Ishikawa (cell line): Measurements from ENCODE around the gene CAPNS1.

Experiments
- CEBPB ChIP-seq: IDR thresholded peaks from 2 replicates; pipeline ENCODE4 v1.6.1; 2012
- CREB1 ChIP-seq: IDR thresholded peaks from 2 replicates; pipeline ENCODE4 v1.6.1; 2012; ENCODE audit warnings: low read depth
- EGR1 ChIP-seq: IDR thresholded peaks from 2 replicates; pipeline ENCODE4 v1.6.1; 2012
- EP300 ChIP-seq: IDR thresholded peaks from 2 replicates; pipeline ENCODE4 v1.6.1; 2012; ENCODE audit warnings: borderline replicate concordance
- FOXM1 ChIP-seq: IDR thresholded peaks from 2 replicates; pipeline ENCODE4 v1.6.1; 2012; ENCODE audit warnings: low read depth, borderline replicate concordance
- MAX ChIP-seq: IDR thresholded peaks from 2 replicates; pipeline ENCODE4 v1.6.1; 2012
- NFIC ChIP-seq: IDR thresholded peaks from 2 replicates; pipeline ENCODE4 v1.6.1; 2012
- RAD21 ChIP-seq: IDR thresholded peaks from 2 replicates; pipeline ENCODE4 v1.6.1; 2012; ENCODE audit warnings: low read depth
- REST ChIP-seq: IDR thresholded peaks from 2 replicates; pipeline ENCODE4 v1.6.1; 2012; ENCODE audit warnings: low read depth, mild to moderate bottlenecking
- TAF1 ChIP-seq: IDR thresholded peaks from 2 replicates; pipeline ENCODE4 v1.6.1; 2012; ENCODE audit warnings: low read depth, mild to moderate bottlenecking
- TCF12 ChIP-seq: IDR thresholded peaks from 2 replicates; pipeline ENCODE4 v1.6.1; 2012; ENCODE audit warnings: low read depth
- TEAD4 ChIP-seq: IDR thresholded peaks from 2 replicates; pipeline ENCODE4 v1.6.1; 2012
- USF1 ChIP-seq: IDR thresholded peaks from 2 replicates; pipeline ENCODE4 v1.6.1; 2012
- YY1 ChIP-seq: IDR thresholded peaks from 2 replicates; pipeline ENCODE4 v1.6.1; 2012; ENCODE audit warnings: low read depth
- ZBTB7A ChIP-seq: IDR thresholded peaks from 2 replicates; pipeline ENCODE4 v1.6.1; 2012; ENCODE audit warnings: low read depth

Gene CAPNS1

GRCh38 chr19:36120092-36120983 is 19.5 kb upstream of the CAPNS1 start:
- TF ChIP-seq CEBPB (no peak), FOXM1 (no peak), ZBTB7A (no peak), YY1 (no peak), MAX (no peak), CREB1 (no peak), EP300 (no peak), TAF1 (no peak), USF1 (no peak), TEAD4 (no peak), TCF12 (no peak)

- no peak for TF ChIP-seq USF1
- no peak for TF ChIP-seq EP300
- TF ChIP-seq ZBTB7A = no peak
- no peak for TF ChIP-seq CEBPB
- no peak for TF ChIP-seq TEAD4
- no peak for TF ChIP-seq EGR1
- TF ChIP-seq YY1 = no peak
- TF ChIP-seq TCF12 = no peak
- TF ChIP-seq REST = no peak
- no peak for TF ChIP-seq NFIC
- TF ChIP-seq FOXM1 = no peak
- no peak for TF ChIP-seq MAX
- TF ChIP-seq RAD21 = no peak
- no peak for TF ChIP-seq TAF1
- TF ChIP-seq CREB1 = no peak
Measured at GRCh38 chr19:36120984-36121358, 18.9 kb upstream of the CAPNS1 start.

GRCh38 chr19:36121486-36122124 is 18.3 kb upstream of the CAPNS1 start:
- no peak for TF ChIP-seq TEAD4
- TF ChIP-seq NFIC = no peak
- no peak for TF ChIP-seq EP300
- no peak for TF ChIP-seq CREB1
- no peak for TF ChIP-seq YY1
- TF ChIP-seq MAX = no peak
- TF ChIP-seq REST = no peak

GRCh38 chr19:36125557-36125956 is 14.3 kb upstream of the CAPNS1 start:
- TF ChIP-seq FOXM1 (no peak), CEBPB (no peak), ZBTB7A (no peak), TAF1 (no peak), EP300 (no peak)

- no peak for TF ChIP-seq RAD21
- TF ChIP-seq MAX = no peak
- no peak for TF ChIP-seq NFIC
- TF ChIP-seq CREB1 = no peak
- TF ChIP-seq USF1 = no peak
- no peak for TF ChIP-seq EP300
- no peak for TF ChIP-seq YY1
- TF ChIP-seq TCF12 = no peak
- no peak for TF ChIP-seq FOXM1
- no peak for TF ChIP-seq EGR1
- no peak for TF ChIP-seq TAF1
- TF ChIP-seq TEAD4 = no peak
- no peak for TF ChIP-seq ZBTB7A
- TF ChIP-seq CEBPB = no peak
- TF ChIP-seq REST = no peak
Measured at GRCh38 chr19:36128392-36128736, 11.5 kb upstream of the CAPNS1 start.
